Colonic mucosa (tissue), 4 donors: Measurements from ENCODE around the gene TNS3. TPM values are rescaled to one million over a fixed set of nuclear protein-coding genes. Genes with fewer than 3 reads are reported as not detected.
"Not testable (repeated sequence)": the region's sequence is repeated elsewhere in the genome, so short reads cannot be mapped to it uniquely, and the experiment has no call there.

Experiments
- DNase-seq: peaks from one replicate; pipeline ENCODE4 v3.0.0-alpha.2; 2020
- H3K27ac ChIP-seq: fragments of 200-600 bp; one replicate; pipeline ENCODE4 v1.8.0; 2021
- H3K27me3 ChIP-seq: fragments of 200-600 bp; one replicate; pipeline ENCODE4 v1.8.0; 2021
- H3K36me3 ChIP-seq: fragments of 200-600 bp; one replicate; pipeline ENCODE4 v1.8.0; 2021
- H3K4me1 ChIP-seq: fragments of 200-600 bp; one replicate; pipeline ENCODE4 v1.8.0; 2021; ENCODE audit warnings: mild to moderate bottlenecking
- H3K4me3 ChIP-seq: fragments of 200-600 bp; one replicate; pipeline ENCODE4 v1.8.0; 2021
- H3K9ac ChIP-seq, 2 donors: one replicate each; pipeline ENCODE4 v1.7.0; 2013; ENCODE audit warnings: control low read depth in 2 of 2, low read depth in 2 of 2, low read length in 2 of 2
- H3K9me3 ChIP-seq: fragments of 200-600 bp; one replicate; pipeline ENCODE4 v1.8.0; 2021
- intact Hi-C: fragments of 100-400 bp; cut with DNase I; formaldehyde crosslinking; loops from one replicate; pipeline ENCODE4 v1.14.1; 2022
- total RNA-seq, 2 donors: library from RNA; stranded (reverse); fragmentation: NEBNext Ultra II Directional in 1 of 2; extraction: Animal tissue kit (Norgen Biotek cat#: 25700) in 1 of 2; gene quantifications; one replicate each; pipeline ENCODE4 v1.2.1, GENCODE V29; 2021
- TF ChIP-seq, protein P1 (sequence below): fragments of 200-600 bp; IDR thresholded peaks from one replicate; pipeline ENCODE4 v1.8.0; 2022; ENCODE audit warnings: antibody characterized with exemption, mild to moderate bottlenecking
- donor health status: healthy.
- donor health status: DM: no; HTN: no; CAD: no.
- donor health status: DM: no; HTN: no; CAD: no.

Gene TNS3
- total RNA-seq, 2 donors from 2014 or later = 41.1 to 58.2 TPM

DNA sequence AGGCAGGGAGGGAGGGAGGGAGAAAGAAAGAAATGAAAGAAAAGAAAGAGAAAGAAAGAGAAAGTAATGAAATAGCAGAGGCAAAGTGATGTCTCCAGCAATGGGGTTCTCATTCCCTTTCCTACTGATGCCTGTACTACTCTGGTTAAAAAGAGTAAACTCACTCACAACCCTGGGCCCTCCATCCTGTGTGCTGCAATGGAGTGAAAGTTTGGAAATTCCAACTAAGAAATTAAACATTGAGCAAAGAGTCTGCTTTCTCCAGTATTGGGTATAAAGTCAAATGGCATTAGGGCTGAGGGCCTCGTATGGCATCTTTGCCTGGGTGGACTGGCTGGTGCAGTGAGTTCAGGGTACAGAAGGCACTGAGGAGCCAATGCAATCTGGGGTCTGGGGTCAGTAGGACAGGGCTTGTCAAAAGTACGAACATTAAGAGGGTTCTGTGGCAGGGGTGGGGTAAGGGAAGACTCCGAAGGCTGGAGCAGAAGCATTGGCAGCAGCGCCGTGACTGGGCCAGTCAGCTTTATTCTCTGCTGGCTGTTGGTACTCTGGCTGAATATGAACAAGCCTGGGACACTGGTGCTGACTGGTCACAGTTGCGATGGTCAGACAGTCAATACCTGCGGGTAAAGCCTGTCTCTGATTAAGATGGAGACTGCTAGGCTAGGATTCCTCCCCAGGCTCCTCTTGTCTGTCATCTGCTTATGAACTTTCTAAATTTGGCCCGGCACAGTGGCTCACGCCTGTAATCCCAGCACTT lies 24.1 kb upstream of the TNS3 start:
- intact Hi-C loops = no loop called here
- Histone ChIP-seq H3K27me3 (no peaks in the 10 kb centered on the region), H3K4me1 (peaks cover 16% of the 10 kb centered on the region), H3K27ac (no peak overlapping the region), H3K9ac (no peak overlapping the region), H3K4me3 (no peak overlapping the region), H3K36me3 (no peaks in the 10 kb centered on the region), H3K9me3 (no peaks in the 10 kb centered on the region)
- no peak for DNase-seq
- TF ChIP-seq, protein P1, sequence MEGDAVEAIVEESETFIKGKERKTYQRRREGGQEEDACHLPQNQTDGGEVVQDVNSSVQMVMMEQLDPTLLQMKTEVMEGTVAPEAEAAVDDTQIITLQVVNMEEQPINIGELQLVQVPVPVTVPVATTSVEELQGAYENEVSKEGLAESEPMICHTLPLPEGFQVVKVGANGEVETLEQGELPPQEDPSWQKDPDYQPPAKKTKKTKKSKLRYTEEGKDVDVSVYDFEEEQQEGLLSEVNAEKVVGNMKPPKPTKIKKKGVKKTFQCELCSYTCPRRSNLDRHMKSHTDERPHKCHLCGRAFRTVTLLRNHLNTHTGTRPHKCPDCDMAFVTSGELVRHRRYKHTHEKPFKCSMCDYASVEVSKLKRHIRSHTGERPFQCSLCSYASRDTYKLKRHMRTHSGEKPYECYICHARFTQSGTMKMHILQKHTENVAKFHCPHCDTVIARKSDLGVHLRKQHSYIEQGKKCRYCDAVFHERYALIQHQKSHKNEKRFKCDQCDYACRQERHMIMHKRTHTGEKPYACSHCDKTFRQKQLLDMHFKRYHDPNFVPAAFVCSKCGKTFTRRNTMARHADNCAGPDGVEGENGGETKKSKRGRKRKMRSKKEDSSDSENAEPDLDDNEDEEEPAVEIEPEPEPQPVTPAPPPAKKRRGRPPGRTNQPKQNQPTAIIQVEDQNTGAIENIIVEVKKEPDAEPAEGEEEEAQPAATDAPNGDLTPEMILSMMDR = no peak

DNA sequence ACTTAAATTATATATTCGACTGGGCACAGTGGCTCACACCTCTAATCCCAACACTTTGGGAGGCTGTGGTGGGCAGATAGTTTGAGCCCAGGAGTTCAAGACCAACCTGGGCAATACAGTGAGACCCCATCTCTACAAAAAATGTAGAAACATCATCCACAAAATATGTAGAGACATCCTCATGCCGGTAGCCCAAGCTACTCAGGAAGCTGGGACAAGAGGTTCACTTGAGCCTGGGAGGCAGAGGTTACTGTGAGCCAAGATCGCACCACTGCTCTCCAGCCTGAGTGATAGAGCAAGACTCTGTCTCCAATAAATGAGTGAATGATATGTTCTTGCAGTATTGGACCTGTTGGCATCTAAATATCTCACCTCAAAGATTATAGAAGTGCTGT lies 22.6 kb upstream of the TNS3 start:
- H3K4me1 ChIP-seq = peaks cover 7% of the 10 kb centered on the region

GRCh38 chr7:47603514-47604255 lies 21.8 kb upstream of the TNS3 start:
- H3K4me1 ChIP-seq, H3K27me3 ChIP-seq, H3K4me3 ChIP-seq, H3K9me3 ChIP-seq, H3K9ac ChIP-seq, H3K27ac ChIP-seq, DNase-seq, intact Hi-C loops, H3K36me3 ChIP-seq: not testable (repeated sequence)

More for the DNA sequence above, 22.6 kb upstream of the TNS3 start:
- H3K27ac ChIP-seq = no peak overlapping the region
- no peak overlapping the region for H3K4me3 ChIP-seq
- H3K27me3 ChIP-seq = no peaks in the 10 kb centered on the region
- TF ChIP-seq, protein P1 = no peak
- H3K36me3 ChIP-seq = no peaks in the 10 kb centered on the region
- no peaks in the 10 kb centered on the region for H3K9me3 ChIP-seq
- H3K9ac ChIP-seq = no peak overlapping the region
- no peak for DNase-seq
- intact Hi-C loops = no loop called here

DNA sequence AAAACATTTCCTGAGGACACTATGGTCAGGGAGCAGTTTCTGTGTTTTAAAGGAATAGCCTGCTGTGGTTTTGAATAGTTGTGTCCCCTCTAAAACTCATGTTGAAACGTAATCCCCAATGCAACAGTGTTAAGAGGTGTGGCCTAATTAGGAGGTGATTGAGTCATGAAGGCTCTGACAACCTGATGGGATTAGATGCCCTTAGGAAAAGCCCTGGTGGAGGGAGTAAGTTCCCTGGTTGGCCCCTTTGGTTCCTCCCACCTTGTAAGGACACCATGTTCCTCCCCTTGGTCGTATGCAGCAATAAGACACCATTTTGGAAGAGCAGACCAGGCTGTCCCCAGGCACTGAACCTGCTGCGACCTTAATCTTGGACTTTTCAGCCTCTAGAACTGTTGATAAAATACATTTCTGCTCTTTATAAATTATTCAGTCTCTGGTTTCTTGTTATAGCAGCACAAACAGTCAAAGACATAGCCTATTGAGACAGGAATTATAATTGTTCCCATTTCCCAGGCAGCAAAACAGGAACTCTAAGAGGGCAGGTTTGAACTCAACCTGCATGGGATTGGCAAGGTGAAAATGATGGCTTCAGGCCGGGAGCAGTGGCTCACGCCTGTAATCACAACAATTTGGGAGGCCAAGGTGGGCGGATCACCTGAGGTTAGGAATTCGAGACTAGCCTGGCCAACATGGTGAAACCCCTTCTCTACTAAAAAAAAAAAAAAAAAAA lies 20.5 kb upstream of the TNS3 start:
- no peak overlapping the region for H3K9ac ChIP-seq

GRCh38 chr7:47601881-47602249 lies 20.0 kb upstream of the TNS3 start:
- H3K4me3 ChIP-seq = no peak overlapping the region
- H3K4me1 ChIP-seq = peaks cover 7% of the 10 kb centered on the region
- intact Hi-C loops = no loop called here
- H3K27ac ChIP-seq = no peak overlapping the region
- TF ChIP-seq, protein P1 = no peak
- no peaks in the 10 kb centered on the region for H3K27me3 ChIP-seq
- H3K9ac ChIP-seq = no peak overlapping the region
- peaks cover 2% of the 10 kb centered on the region for H3K9me3 ChIP-seq
- no peak for DNase-seq
- no peaks in the 10 kb centered on the region for H3K36me3 ChIP-seq

More for the DNA sequence above, 20.5 kb upstream of the TNS3 start:
- no peak for DNase-seq
- Histone ChIP-seq H3K36me3 (no peaks in the 10 kb centered on the region), H3K9me3 (no peaks in the 10 kb centered on the region), H3K27ac (no peak overlapping the region), H3K4me3 (no peak overlapping the region), H3K4me1 (peaks cover 7% of the 10 kb centered on the region), H3K27me3 (no peaks in the 10 kb centered on the region)
- intact Hi-C loops = no loop called here
- TF ChIP-seq, protein P1 = no peak
